ENCODE data around the gene PCDH17.

Gene PCDH17, protein sequence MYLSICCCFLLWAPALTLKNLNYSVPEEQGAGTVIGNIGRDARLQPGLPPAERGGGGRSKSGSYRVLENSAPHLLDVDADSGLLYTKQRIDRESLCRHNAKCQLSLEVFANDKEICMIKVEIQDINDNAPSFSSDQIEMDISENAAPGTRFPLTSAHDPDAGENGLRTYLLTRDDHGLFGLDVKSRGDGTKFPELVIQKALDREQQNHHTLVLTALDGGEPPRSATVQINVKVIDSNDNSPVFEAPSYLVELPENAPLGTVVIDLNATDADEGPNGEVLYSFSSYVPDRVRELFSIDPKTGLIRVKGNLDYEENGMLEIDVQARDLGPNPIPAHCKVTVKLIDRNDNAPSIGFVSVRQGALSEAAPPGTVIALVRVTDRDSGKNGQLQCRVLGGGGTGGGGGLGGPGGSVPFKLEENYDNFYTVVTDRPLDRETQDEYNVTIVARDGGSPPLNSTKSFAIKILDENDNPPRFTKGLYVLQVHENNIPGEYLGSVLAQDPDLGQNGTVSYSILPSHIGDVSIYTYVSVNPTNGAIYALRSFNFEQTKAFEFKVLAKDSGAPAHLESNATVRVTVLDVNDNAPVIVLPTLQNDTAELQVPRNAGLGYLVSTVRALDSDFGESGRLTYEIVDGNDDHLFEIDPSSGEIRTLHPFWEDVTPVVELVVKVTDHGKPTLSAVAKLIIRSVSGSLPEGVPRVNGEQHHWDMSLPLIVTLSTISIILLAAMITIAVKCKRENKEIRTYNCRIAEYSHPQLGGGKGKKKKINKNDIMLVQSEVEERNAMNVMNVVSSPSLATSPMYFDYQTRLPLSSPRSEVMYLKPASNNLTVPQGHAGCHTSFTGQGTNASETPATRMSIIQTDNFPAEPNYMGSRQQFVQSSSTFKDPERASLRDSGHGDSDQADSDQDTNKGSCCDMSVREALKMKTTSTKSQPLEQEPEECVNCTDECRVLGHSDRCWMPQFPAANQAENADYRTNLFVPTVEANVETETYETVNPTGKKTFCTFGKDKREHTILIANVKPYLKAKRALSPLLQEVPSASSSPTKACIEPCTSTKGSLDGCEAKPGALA (N-terminal part only)

DNA sequence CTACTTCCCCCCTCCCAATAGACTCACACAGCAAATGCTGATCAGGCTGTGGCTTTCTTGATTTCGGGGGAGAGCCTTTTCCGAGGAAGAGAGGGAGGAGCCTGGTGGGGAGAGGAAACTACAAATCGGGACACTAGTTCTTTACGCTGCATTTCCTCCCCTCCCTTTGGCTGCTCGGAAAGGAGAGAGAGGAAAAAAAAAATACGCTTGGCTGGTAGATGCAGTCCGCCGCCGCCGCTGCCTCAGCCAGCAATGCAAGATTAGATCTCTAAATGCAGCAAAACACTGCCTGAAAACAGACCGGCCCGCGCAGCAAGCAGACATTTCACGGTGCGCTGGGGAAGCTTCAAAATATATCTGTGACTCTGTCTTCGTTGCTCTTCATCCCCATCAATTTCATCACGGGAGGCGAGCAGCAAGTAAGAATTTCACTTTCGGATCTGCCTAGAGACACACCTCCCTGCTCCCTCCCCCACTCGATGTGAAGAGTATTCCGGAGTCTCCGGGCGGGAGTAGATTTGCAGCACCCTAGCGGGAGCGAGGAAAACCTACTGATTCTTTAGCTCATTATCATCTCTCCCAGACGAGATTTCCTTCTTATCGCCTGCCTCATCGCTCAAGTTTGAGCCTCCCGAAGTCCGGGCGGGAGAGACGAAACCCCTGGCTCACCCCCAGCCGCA, at the start of gene PCDH17:
Gene PCDH17, plus strand, starts transcription at position 149 of the 680 bp plus-strand sequence. CDS start 803 bp downstream, outside the sequence.
- DNase-seq = peak in 2 of 6 experiments; percentile 26 to 33

- no peak for DNase-seq
Observed at GRCh38 chr13:57582032-57582431, 49.5 kb upstream of the PCDH17 start.

GRCh38 chr13:57583529-57583928, 48.0 kb upstream of the PCDH17 start:
- no peak for DNase-seq

DNA sequence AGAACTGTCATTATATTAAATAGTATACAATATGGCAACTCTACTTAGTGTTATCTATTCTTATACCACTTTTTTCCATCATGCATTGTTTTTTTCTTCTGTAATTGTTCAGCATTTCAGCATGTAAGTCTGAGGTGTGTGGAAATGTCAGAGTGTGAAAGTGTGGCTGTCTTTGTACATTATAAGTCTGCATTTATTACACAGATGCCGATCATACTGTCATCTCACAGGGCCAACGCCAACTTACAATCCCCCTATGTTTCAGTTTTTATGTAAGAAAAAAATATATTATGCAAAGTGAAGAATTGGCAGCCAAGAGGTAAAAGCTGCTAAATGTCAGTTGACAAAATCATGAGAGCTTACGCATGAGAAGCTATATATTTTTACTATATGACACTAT, 42.9 kb upstream of the PCDH17 start:
- DNase-seq = no peak

GRCh38 chr13:57595775-57596174, 35.8 kb upstream of the PCDH17 start:
- no peak for DNase-seq

DNA sequence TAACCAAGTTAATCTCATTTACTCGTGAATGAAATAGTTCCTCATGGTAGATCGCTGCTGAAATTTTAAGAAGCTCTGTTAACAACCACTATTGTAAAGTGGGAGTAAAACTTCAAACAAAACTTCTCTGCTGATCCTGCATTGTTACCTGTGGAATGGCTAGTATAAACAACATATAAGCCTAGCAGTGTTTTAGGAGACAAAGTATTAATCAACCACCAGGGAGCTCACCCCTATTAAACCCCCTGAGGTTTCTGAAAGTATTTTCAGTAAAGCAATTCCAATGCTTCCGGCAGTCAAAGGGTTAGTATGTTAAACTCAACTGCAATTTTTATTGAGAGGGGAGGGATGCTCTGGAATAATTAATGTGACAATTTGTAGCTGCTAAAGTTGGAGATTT, 30.0 kb upstream of the PCDH17 start:
- no peak for DNase-seq

- DNase-seq = no peak
Observed at GRCh38 chr13:57604442-57604841, 27.1 kb upstream of the PCDH17 start.

DNA sequence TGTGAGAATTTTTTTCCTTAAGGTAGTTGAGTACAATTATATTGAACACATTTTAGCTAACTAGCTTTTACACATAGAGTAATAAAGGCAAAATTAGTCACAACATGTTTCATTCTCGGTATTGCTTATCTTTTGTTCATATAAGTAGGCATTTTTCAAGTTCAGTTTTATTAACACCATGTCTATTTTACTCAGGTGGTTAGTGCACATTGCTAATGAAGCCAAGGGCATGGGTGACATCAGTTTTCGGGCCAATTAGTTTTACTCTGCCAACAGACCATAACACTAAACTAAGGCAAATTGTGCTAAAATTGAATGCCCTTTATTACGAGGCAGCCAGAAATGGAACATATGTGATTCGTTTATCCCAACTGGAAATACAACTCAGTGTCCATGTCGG, 19.6 kb upstream of the PCDH17 start:
- no peak for DNase-seq

DNA sequence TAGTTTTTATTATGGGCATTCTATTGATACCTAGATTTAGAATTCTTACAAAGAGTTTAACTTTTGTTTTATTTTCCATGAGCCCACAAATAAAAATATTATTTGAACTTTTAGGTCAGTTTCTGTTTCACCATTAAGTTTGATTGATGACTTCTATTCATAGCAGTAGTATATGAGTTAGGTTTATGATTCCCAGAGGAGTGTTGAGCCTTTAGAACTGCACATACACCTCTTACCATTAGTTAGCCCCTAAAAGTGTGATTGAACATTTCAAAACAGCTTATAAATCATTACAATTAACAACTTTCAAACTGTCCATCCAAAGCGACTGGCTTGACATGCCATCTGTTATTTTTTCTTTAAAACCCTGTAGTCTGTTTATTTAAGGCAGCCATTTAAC, 19.0 kb upstream of the PCDH17 start:
- no peak for DNase-seq

GRCh38 chr13:57624565-57625435, 6.7 kb upstream of the PCDH17 start:
- no peak for DNase-seq

DNA sequence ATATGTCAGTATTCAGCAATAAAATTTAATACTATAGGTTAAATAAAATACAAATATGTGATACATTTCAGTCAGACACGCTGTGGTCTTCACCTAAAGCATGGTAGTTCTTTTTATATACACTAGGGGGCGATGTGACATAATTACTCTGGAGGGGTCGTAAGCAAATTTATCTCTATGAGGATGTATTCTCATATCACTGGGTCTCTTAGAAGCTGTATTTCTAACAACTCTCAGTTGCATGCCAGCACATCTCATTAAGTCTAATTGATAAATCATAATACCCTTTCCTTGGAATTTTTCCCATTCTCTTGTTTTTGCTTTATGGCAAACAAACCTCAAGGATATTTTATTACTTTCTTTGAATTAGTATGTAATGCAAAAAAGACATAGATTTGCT, 3.9 kb upstream of the PCDH17 start:
- DNase-seq = peak in 1 of 6 experiments; percentile 3

DNA sequence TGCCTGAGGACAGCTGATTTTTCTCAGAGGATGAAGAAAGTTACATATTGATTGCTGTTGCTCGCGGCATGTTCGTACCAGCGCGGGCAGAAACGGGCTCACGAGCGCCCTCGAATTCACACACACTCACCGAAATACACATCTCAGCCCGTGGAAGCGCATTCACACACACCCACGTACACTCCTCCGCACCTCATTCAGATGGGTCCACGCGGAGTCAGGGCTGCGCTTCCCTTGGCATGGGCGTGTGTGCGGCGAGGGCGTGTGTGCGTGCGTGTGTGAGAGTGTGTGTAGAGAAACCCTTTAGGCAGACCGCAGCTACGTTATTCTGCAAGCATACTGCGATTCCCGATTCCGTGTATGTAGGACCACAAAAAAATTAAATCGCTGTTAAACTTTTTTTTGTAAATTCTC, 2.1 kb upstream of the PCDH17 start:
- DNase-seq = peak in 1 of 6 experiments; percentile 15

DNA sequence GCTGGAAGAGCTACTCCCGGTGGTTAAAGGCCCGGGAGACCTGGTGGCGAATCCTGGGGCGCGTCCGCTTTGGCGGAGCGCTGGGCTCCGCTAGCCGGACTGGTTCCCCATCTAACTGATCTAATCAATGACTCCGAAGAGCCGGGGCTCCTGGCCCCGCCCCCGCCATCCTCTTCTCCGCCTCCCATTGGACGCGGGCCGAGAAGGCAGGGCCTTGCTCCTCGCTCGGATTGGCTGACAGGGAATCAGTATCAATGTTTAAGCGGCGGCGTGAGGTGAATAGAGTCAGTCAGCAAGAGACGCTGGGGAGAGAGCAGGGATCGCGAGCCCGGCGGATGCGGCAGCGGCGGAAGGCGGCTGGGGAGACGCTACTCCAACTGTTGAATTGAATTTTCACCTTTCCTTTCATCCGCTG, 1.7 kb upstream of the PCDH17 start:
- DNase-seq = peak in 4 of 6 experiments; percentile 15 to 24 (median 17)

DNA sequence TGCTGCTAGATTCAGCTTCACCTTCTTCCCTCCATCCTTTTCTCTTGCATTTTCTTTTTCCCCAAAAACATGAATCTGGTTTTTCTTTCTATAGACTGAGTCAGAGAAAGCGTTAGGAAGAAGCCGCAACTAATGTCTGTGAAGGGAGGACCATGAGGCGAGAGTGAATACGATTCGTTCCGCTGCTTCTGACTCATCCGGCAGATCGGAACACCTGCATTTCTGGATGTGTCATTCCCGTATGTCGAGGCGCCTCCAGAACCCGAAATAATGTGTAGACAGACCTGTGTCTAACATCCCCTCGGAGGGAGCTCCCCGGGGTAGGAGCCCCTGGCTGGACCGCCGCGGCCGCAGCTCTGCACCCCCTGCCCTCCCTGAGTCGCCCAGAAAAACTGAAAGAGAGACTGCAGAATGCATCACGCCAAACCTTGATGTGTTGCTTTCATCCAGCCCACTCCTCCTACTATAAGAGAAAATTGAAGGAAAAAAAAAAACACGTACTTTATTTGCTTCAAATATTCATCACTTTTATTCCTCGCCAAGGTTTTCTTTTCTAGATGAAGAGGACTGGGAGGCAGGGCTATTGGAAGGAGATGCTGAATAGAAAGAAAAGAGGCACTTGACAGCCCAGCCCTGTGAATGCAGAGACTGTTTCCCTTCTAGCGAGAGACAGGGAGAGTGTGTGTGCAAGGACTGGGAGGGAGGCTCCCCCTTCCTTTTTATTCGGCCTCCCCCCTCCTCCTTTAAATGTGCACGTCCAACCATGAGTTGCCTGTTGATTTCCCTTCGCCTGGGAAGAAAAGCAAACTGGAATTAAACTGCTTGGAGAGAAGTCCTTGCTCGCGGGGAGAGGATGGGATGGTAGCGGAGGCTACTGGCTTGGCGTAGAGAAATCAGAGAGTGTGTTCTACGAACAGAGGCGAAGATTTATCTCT, 616 bp upstream of the PCDH17 start:
- no peak for DNase-seq

GRCh38 chr13:57632276-57633140, 964 bp downstream of the PCDH17 start:
- no peak for DNase-seq

GRCh38 chr13:57633141-57633949, 1.8 kb downstream of the PCDH17 start:
- no peak for DNase-seq

- no peak for DNase-seq
Observed at GRCh38 chr13:57633950-57634838, 2.6 kb downstream of the PCDH17 start.

- no peak for DNase-seq
Observed at GRCh38 chr13:57634839-57635165, 3.3 kb downstream of the PCDH17 start.
